A673 (cell line): Measurements from ENCODE around the gene SF3B3.
"Not testable (repeated sequence)": the region's sequence is repeated elsewhere in the genome, so short reads cannot be mapped to it uniquely, and the experiment has no call there.

Source experiments
- EZH2 ChIP-seq: fragments of 200-600 bp; sonication (generic); IDR thresholded peaks from 2 replicates; pipeline ENCODE4 v1.6.1; 2017; ENCODE audit warnings: borderline replicate concordance, low read depth, mild to moderate bottlenecking, mixed read lengths, antibody characterized with exemption, low read length; ENCODE audit not compliant: poor library complexity, severe bottlenecking
- TF ChIP-seq, protein P1 (sequence below): fragments of 300-800, 200-600 bp; sonication (generic); conservative IDR thresholded peaks from 2 replicates; pipeline ENCODE4 v1.5.1; 2017; ENCODE audit warnings: low read depth, mild to moderate bottlenecking, antibody characterized with exemption, low read length, moderate library complexity, mixed read lengths

DNA sequence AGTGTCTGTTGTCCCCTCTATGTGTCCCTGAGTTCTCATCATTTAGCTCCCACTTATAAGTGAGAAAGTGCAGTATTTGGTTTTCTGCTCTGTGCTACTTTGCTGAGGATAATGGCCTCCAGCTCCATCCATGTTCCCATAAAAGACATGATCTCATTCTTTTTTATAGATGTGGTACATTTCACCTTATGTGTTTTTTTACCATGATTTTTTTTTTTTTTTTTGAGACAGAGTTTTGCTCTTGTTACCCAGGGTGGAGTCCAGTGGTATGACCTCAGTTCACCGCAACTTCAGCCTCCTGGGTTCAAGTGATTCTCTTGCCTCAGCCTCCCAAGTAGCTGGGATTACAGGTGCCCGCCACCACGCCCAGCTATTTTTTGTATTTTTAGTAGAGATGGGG lies 65.8 kb downstream of the SF3B3 start:
- TF ChIP-seq, protein P1, sequence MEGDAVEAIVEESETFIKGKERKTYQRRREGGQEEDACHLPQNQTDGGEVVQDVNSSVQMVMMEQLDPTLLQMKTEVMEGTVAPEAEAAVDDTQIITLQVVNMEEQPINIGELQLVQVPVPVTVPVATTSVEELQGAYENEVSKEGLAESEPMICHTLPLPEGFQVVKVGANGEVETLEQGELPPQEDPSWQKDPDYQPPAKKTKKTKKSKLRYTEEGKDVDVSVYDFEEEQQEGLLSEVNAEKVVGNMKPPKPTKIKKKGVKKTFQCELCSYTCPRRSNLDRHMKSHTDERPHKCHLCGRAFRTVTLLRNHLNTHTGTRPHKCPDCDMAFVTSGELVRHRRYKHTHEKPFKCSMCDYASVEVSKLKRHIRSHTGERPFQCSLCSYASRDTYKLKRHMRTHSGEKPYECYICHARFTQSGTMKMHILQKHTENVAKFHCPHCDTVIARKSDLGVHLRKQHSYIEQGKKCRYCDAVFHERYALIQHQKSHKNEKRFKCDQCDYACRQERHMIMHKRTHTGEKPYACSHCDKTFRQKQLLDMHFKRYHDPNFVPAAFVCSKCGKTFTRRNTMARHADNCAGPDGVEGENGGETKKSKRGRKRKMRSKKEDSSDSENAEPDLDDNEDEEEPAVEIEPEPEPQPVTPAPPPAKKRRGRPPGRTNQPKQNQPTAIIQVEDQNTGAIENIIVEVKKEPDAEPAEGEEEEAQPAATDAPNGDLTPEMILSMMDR = not testable (repeated sequence)
- not testable (repeated sequence) for TF ChIP-seq EZH2
